SU-DHL-6 (cell line): Measurements from ENCODE around the gene TMPRSS13.

Source experiments
- H2AFZ ChIP-seq: fragments of 200-600 bp; sonication (generic); 2 replicates; pipeline ENCODE4 v1.6.1; 2014; ENCODE audit warnings: low read depth, mild to moderate bottlenecking, moderate library complexity, mixed read lengths, antibody characterized with exemption, low read length; ENCODE audit not compliant: severe bottlenecking
- H3F3A ChIP-seq: fragments of 200-600 bp; shearing (Covaris generic); 2 replicates; pipeline ENCODE4 v1.6.0; 2016; ENCODE audit warnings: antibody characterized with exemption, mild to moderate bottlenecking; ENCODE audit not compliant: insufficient read depth
- H3K27ac ChIP-seq: fragments of 200-600 bp; sonication (generic); 2 replicates; pipeline ENCODE4 v1.5.1; 2016; ENCODE audit warnings: low read depth, mild to moderate bottlenecking, low read length, moderate library complexity, mixed read lengths
- H3K27me3 ChIP-seq: fragments of 200-600 bp; sonication (generic), shearing (Covaris generic); 2 replicates; pipeline ENCODE4 v1.6.0; 2014; ENCODE audit warnings: mild to moderate bottlenecking, low read length
- H3K36me3 ChIP-seq: fragments of 200-600 bp; sonication (generic); 2 replicates; pipeline ENCODE4 v1.6.1; 2014; ENCODE audit warnings: mild to moderate bottlenecking, low read length, mixed read lengths
- H3K4me2 ChIP-seq: fragments of 300-600, 200-600 bp; shearing (Covaris generic), sonication (generic); 2 replicates; pipeline ENCODE4 v1.6.0; 2014; ENCODE audit warnings: low read length, low read depth, mild to moderate bottlenecking; ENCODE audit not compliant: poor library complexity, severe bottlenecking
- H3K4me3 ChIP-seq: fragments of 200-600 bp; sonication (generic); 2 replicates; pipeline ENCODE4 v1.5.1; 2014; ENCODE audit warnings: antibody characterized with exemption, low read length, mild to moderate bottlenecking, mixed read lengths; ENCODE audit not compliant: insufficient read depth, poor library complexity, severe bottlenecking
- H3K79me2 ChIP-seq: fragments of 200-600 bp; sonication (generic); 2 replicates; pipeline ENCODE4 v1.6.1; 2014; ENCODE audit warnings: mild to moderate bottlenecking, low read length, moderate library complexity; ENCODE audit not compliant: insufficient read depth
- H3K9ac ChIP-seq: fragments of 200-600 bp; sonication (generic); 2 replicates; pipeline ENCODE4 v1.7.0; 2014; ENCODE audit warnings: mild to moderate bottlenecking, low read length
- H3K9me2 ChIP-seq: fragments of 200-600 bp; sonication (generic); replicated peaks from 2 replicates; pipeline ENCODE4 v1.6.1; 2014; ENCODE audit warnings: low read length; ENCODE audit not compliant: insufficient read depth
- H3K9me3 ChIP-seq: fragments of 200-600 bp; sonication (generic); 2 replicates; pipeline ENCODE4 v1.6.1; 2014; ENCODE audit warnings: low read length, mixed read lengths; ENCODE audit not compliant: insufficient read depth
- H4K20me1 ChIP-seq: fragments of 200-600 bp; sonication (generic); 2 replicates; pipeline ENCODE4 v1.6.1; 2014; ENCODE audit warnings: low read depth, mild to moderate bottlenecking, antibody characterized with exemption, low read length, moderate library complexity, mixed read lengths
- CTCF ChIP-seq: fragments of 200-600 bp; sonication (generic); IDR thresholded peaks from one replicate; pipeline ENCODE4 v1.5.1; 2017; ENCODE audit warnings: antibody characterized with exemption, mild to moderate bottlenecking, low read length, moderate library complexity; ENCODE audit not compliant: insufficient read depth, poor library complexity, severe bottlenecking
- EZH2phosphoT487 ChIP-seq: fragments of 200-600 bp; sonication (generic), shearing (Covaris generic); conservative IDR thresholded peaks from 2 replicates; pipeline ENCODE4 v1.6.1; 2018; ENCODE audit warnings: mild to moderate bottlenecking, antibody characterized with exemption, low read length, moderate library complexity, mixed read lengths

Gene TMPRSS13

GRCh38 chr11:117902001-117902845 is 27.0 kb downstream of the TMPRSS13 start:
- Histone ChIP-seq H3K4me3 (no peak overlapping the region), H3K79me2 (no peaks in the 10 kb centered on the region), H3K9me2 (no peaks in the 10 kb centered on the region), H3K9ac (no peak overlapping the region), H3K36me3 (no peaks in the 10 kb centered on the region), H3K4me2 (no peak overlapping the region), H3K27me3 (no peaks in the 10 kb centered on the region), H3F3A (no peaks in the 10 kb centered on the region), H4K20me1 (no peaks in the 10 kb centered on the region), H2AFZ (no peak overlapping the region), H3K9me3 (no peaks in the 10 kb centered on the region), H3K27ac (no peak overlapping the region)
- no peak for TF ChIP-seq EZH2phosphoT487
- no peak for TF ChIP-seq CTCF

GRCh38 chr11:117901601-117902000 is 27.6 kb downstream of the TMPRSS13 start:
- H4K20me1 ChIP-seq: no peaks in the 10 kb centered on the region
- H3K79me2 ChIP-seq: no peaks in the 10 kb centered on the region
- H3K9ac ChIP-seq: no peak overlapping the region
- TF ChIP-seq EZH2phosphoT487 (no peak), CTCF (no peak)
- H3K27me3 ChIP-seq: no peaks in the 10 kb centered on the region
- no peaks in the 10 kb centered on the region for H3K9me2 ChIP-seq
- H3K4me3 ChIP-seq: no peak overlapping the region
- H3K27ac ChIP-seq: no peak overlapping the region
- H3K9me3 ChIP-seq: no peaks in the 10 kb centered on the region
- H3F3A ChIP-seq: no peaks in the 10 kb centered on the region
- no peak overlapping the region for H2AFZ ChIP-seq
- no peak overlapping the region for H3K4me2 ChIP-seq
- H3K36me3 ChIP-seq: no peaks in the 10 kb centered on the region

- Histone ChIP-seq H3K4me2 (no peak overlapping the region), H2AFZ (no peak overlapping the region), H3K27me3 (no peaks in the 10 kb centered on the region), H3K9me3 (no peaks in the 10 kb centered on the region), H3F3A (no peaks in the 10 kb centered on the region), H3K4me3 (no peak overlapping the region), H4K20me1 (no peaks in the 10 kb centered on the region), H3K9ac (no peak overlapping the region), H3K9me2 (no peaks in the 10 kb centered on the region), H3K27ac (no peak overlapping the region), H3K79me2 (no peaks in the 10 kb centered on the region), H3K36me3 (no peaks in the 10 kb centered on the region)
- TF ChIP-seq CTCF (no peak), EZH2phosphoT487 (no peak)
Observed at GRCh38 chr11:117900720-117901440, 28.3 kb downstream of the TMPRSS13 start.
